NCI-H1092 (cell line): ENCODE results near the gene CDKN2B.
"Not testable (repeated sequence)": the region's sequence is repeated elsewhere in the genome, so short reads cannot be mapped to it uniquely, and the experiment has no call there.

Experiments used
- DNase-seq: peaks from one replicate; lab custom pipeline; 2025; lab: John Stamatoyannopoulos, UW

Gene CDKN2B

GRCh38 chr9:22008717-22009505, at the start of gene CDKN2B:
Gene CDKN2B (minus strand): TSS chr9:22009305. CDS start chr9:22008953, 352 bp downstream.
- peak; percentile 95 for DNase-seq

- DNase-seq, result not testable (repeated sequence)
Measured at GRCh38 chr9:22057972-22058371, 48.9 kb upstream of the CDKN2B start.

GRCh38 chr9:22056402-22056801, 47.3 kb upstream of the CDKN2B start:
- no peak for DNase-seq

- no peak for DNase-seq
Measured at GRCh38 chr9:22055090-22055489, 46.0 kb upstream of the CDKN2B start.

- no peak for DNase-seq
Measured at GRCh38 chr9:22054529-22054928, 45.4 kb upstream of the CDKN2B start.

- DNase-seq, result no peak
Measured at GRCh38 chr9:22054076-22054475, 45.0 kb upstream of the CDKN2B start.

- no peak for DNase-seq
Measured at GRCh38 chr9:22053178-22053577, 44.1 kb upstream of the CDKN2B start.

GRCh38 chr9:22052376-22052945, 43.4 kb upstream of the CDKN2B start:
- no peak for DNase-seq

GRCh38 chr9:22050924-22051323, 41.8 kb upstream of the CDKN2B start:
- DNase-seq, result no peak

GRCh38 chr9:22049411-22049810, 40.3 kb upstream of the CDKN2B start:
- no peak for DNase-seq

GRCh38 chr9:22047596-22047995, 38.5 kb upstream of the CDKN2B start:
- DNase-seq, result no peak

- no peak for DNase-seq
Measured at GRCh38 chr9:22046243-22046885, 37.3 kb upstream of the CDKN2B start.

- no peak for DNase-seq
Measured at GRCh38 chr9:22045423-22045822, 36.3 kb upstream of the CDKN2B start.

- DNase-seq, result no peak
Measured at GRCh38 chr9:22044583-22044982, 35.5 kb upstream of the CDKN2B start.

GRCh38 chr9:22043928-22044327, 34.8 kb upstream of the CDKN2B start:
- no peak for DNase-seq

GRCh38 chr9:22041775-22042174, 32.7 kb upstream of the CDKN2B start:
- DNase-seq, result no peak

- DNase-seq, result no peak
Measured at GRCh38 chr9:22041344-22041743, 32.2 kb upstream of the CDKN2B start.

GRCh38 chr9:22040760-22041159, 31.7 kb upstream of the CDKN2B start:
- no peak for DNase-seq

GRCh38 chr9:22039258-22039657, 30.2 kb upstream of the CDKN2B start:
- no peak for DNase-seq

GRCh38 chr9:22037954-22038690, 29.0 kb upstream of the CDKN2B start:
- DNase-seq, result no peak

GRCh38 chr9:22036866-22037626, 27.9 kb upstream of the CDKN2B start:
- DNase-seq, result no peak

- DNase-seq, result no peak
Measured at GRCh38 chr9:22035591-22036011, 26.5 kb upstream of the CDKN2B start.
